Measurements from ENCODE around the gene NKPD1. TPM values are rescaled to one million over a fixed set of nuclear protein-coding genes. Genes with fewer than 3 reads are reported as not detected.

The NKPD1 gene
- total and polyA plus RNA-seq, 9 of the 15 experiments (the other 6 are each of a cell fraction or from before 2014, with no cell fraction given), result 0.03 to 0.09 (median 0.04) TPM; not detected in 5

- no peak for TF ChIP-seq MXD1 (CRISPR knock-in tag; IDR thresholded peaks at IDR 0.05; ENCODE audit: borderline replicate concordance, poor library complexity, severe bottlenecking)
- peak; percentile 95 for TF ChIP-seq ETV5 (CRISPR knock-in tag; IDR thresholded peaks at IDR 0.05; ENCODE audit: low read depth)
- 0 out of 2 replicates have a peak, but pooled peaks have one; percentile 19 for TF ChIP-seq FOSL1 (tag; conservative IDR thresholded peaks at IDR 0.05)
- peak; percentile 97 for TF ChIP-seq ETV1 (tag; conservative IDR thresholded peaks at IDR 0.05; ENCODE audit: low read depth)
- no peak for TF ChIP-seq SAFB (IDR thresholded peaks at IDR 0.05; ENCODE audit: borderline replicate concordance, low read depth, low read length)
- TF ChIP-seq PKNOX1 (IDR thresholded peaks at IDR 0.05), result peak; percentile 61
- no peak for TF ChIP-seq CREB3L1 (IDR thresholded peaks at IDR 0.05; ENCODE audit: borderline replicate concordance, low read depth)
- peak; percentile 85 for TF ChIP-seq SOX6 (IDR thresholded peaks at IDR 0.05)
- TF ChIP-seq ARID1B (IDR thresholded peaks at IDR 0.05), result peak; percentile 84
- peak; percentile 49 for TF ChIP-seq CBFA2T2 (conservative IDR thresholded peaks at IDR 0.05)
- TF ChIP-seq TRIM28 (IDR thresholded peaks at IDR 0.05), result 0 out of 2 replicates have a peak, but pooled peaks have one; percentile 28
- 0 out of 2 replicates have a peak, but pooled peaks have one; percentile 27 for TF ChIP-seq ARID3A (IDR thresholded peaks at IDR 0.05; ENCODE audit: borderline replicate concordance, low read depth, low read length)
- TF ChIP-seq RAD51 (IDR thresholded peaks at IDR 0.05; ENCODE audit: borderline replicate concordance, low read depth), result peak; percentile 13; the same call in 1 of the 2 replicates
- TF ChIP-seq RUNX1 (IDR thresholded peaks at IDR 0.05; ENCODE audit: low read depth), result no peak
- TF ChIP-seq MEIS2 (IDR thresholded peaks at IDR 0.05; ENCODE audit: partially characterized antibody), result peak; percentile 71
- peak; percentile 71 for TF ChIP-seq DPF2 (IDR thresholded peaks at IDR 0.05)
- no peak for TF ChIP-seq GTF2F1 (IDR thresholded peaks at IDR 0.05; ENCODE audit: low read depth, low read length)
- TF ChIP-seq POLR2A (conservative IDR thresholded peaks at IDR 0.05), result peak; percentile 51; the same call in 1 of the 2 replicates
- no peak for TF ChIP-seq MXI1 (IDR thresholded peaks at IDR 0.05; ENCODE audit: low read depth, low read length)
- TF ChIP-seq FOXM1 (IDR thresholded peaks at IDR 0.05; ENCODE audit: low read depth), result 0 out of 2 replicates have a peak, but pooled peaks have one; percentile 36
- no peak for TF ChIP-seq FOXM1 (CRISPR knock-in tag; IDR thresholded peaks at IDR 0.05; ENCODE audit: low read depth)
- TF ChIP-seq ATF1 (CRISPR knock-in tag; IDR thresholded peaks at IDR 0.05), result no peak
- TF ChIP-seq ATF1 (tag; IDR thresholded peaks at IDR 0.05), result 0 out of 2 replicates have a peak, but pooled peaks have one; percentile 24
- peak; percentile 30; the same call in 1 of the 2 replicates for TF ChIP-seq JUND (IDR thresholded peaks at IDR 0.05; ENCODE audit: borderline replicate concordance, low read depth, low read length)
- TF ChIP-seq JUND (tag; IDR thresholded peaks at IDR 0.05; ENCODE audit: borderline replicate concordance, low read depth, low read length), result no peak; the same call in 2 of the 3 replicates
- TF ChIP-seq NBN (IDR thresholded peaks at IDR 0.05; ENCODE audit: low read depth), result no peak
- peak in 1 of 3 experiments; percentile 12 for TF ChIP-seq YY1 (IDR thresholded peaks at IDR 0.05; ENCODE audit: borderline replicate concordance in 1 of 3, control insufficient read depth in 1 of 3, extremely low read depth in 1 of 3, insufficient read depth in 3 of 3, insufficient read length in 1 of 3, insufficient replicate concordance in 2 of 3, low read depth in 1 of 3, low read length in 2 of 3)
Observed at GRCh38 chr19:45171211-45171623, 10.4 kb upstream of the NKPD1 start (continued).

Measured in K562 (cell line).